ENCODE results near the gene HARBI1.

GRCh38 chr11:46577058-46577457, 40.0 kb downstream of the HARBI1 start:
- TF ChIP-seq POLR2AphosphoS5 (IDR thresholded peaks at IDR 0.05) (no peak), CTCF (IDR thresholded peaks at IDR 0.05; ENCODE audit: poor library complexity, severe bottlenecking) (no peak), SMC3 (conservative IDR thresholded peaks at IDR 0.05; ENCODE audit: poor library complexity) (no peak), TAF1 (IDR thresholded peaks at IDR 0.05; ENCODE audit: low read depth) (no peak)
